GM10266 (cell line): ENCODE measurements around the gene L1CAM.

Experiments used
- DNase-seq: peaks from one replicate; pipeline ENCODE4 v3.0.0; 2012; ENCODE audit errors: extremely low spot score
- TF ChIP-seq, protein P1 (sequence below): IDR thresholded peaks from 2 replicates; pipeline ENCODE4 v1.5.1; 2012; ENCODE audit warnings: mild to moderate bottlenecking, low read depth; ENCODE audit not compliant: control insufficient read depth, insufficient read depth; ENCODE audit errors: missing control alignments

The L1CAM gene

DNA sequence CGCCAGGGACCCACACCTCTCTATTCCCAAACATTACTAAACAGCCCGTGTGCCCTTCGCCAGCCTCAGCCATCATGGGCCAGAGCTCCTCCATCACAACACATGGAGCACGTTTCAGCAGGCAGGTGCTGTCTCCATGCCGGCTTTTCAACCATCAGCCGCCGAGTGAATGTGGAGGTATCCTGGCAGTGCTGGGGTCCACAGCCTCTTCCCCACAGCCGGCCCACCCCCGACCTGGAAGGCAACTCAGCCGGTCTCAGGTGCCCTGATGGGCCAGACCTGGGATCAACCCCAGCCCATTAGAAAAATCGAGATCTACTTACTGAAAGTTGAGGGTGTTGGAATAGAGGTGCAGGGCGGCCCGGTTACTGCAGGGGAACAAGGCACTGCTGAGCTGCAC is 45.8 kb upstream of the L1CAM start:
- TF ChIP-seq, protein P1, sequence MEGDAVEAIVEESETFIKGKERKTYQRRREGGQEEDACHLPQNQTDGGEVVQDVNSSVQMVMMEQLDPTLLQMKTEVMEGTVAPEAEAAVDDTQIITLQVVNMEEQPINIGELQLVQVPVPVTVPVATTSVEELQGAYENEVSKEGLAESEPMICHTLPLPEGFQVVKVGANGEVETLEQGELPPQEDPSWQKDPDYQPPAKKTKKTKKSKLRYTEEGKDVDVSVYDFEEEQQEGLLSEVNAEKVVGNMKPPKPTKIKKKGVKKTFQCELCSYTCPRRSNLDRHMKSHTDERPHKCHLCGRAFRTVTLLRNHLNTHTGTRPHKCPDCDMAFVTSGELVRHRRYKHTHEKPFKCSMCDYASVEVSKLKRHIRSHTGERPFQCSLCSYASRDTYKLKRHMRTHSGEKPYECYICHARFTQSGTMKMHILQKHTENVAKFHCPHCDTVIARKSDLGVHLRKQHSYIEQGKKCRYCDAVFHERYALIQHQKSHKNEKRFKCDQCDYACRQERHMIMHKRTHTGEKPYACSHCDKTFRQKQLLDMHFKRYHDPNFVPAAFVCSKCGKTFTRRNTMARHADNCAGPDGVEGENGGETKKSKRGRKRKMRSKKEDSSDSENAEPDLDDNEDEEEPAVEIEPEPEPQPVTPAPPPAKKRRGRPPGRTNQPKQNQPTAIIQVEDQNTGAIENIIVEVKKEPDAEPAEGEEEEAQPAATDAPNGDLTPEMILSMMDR = no peak
- no peak for DNase-seq

DNA sequence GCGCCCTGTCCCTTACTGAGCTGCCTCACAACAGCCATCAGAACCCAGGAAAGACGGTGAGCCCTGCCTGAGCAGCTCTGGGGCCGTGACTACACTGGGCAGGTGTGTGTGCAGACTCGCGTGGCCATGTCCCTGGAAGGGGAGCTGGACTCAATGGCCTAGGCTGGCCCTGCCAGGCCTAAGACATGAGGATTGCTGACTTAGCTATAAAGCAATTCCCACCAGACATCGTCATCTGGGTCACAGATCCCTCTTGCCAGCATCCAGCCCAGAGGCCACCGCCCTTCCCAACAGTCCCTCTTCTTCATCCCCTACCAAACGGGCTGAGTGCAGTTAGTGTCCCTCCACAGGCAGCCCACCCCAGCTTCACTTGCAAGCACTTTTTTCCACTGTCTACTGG is 45.2 kb upstream of the L1CAM start:
- no peak for DNase-seq
- TF ChIP-seq, protein P1 = no peak

DNA sequence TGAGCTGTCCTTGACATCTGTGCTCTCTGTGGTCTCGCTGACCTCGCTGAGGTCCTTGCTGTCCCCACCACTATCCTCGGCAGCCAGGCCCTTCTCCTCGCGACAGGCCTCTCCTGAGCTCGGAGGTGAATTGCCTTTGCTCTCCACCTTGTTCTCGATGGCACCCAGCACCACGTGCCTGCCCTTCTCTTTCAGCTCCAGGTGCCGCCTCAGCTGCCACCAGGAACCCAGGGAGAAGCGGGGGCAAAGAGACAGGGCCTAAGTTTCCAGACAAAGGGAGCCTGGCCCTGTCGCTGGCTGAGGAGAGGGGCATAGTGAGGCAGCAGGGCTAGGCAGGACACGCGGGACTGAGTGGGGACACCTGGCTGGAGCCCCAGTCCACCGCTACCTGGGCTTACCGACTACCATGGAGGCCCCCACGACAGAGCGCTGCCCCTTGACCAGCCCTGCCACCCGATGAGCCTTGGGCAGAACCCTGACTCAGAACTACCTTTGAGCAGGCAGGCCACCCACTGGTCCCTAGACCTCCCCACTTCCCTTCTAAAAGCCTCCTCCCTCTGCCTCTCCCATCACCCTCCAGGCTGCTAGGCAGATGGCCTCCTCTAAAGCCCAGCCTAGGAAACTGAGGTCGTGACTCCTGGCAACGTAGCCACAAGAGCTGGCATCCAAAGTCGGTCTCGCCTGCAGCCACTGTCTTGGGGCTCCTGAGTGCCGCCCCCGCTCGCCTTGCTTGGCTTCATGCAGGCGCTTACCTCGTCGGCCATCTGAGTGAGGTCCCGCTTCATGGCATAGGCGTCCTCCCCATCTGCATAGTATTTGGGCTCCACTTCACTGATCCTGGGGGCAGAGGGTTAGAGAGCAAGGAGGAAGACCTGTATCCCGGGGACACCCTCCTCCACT is 44.3 kb upstream of the L1CAM start:
- TF ChIP-seq, protein P1 = no peak
- no peak for DNase-seq

DNA sequence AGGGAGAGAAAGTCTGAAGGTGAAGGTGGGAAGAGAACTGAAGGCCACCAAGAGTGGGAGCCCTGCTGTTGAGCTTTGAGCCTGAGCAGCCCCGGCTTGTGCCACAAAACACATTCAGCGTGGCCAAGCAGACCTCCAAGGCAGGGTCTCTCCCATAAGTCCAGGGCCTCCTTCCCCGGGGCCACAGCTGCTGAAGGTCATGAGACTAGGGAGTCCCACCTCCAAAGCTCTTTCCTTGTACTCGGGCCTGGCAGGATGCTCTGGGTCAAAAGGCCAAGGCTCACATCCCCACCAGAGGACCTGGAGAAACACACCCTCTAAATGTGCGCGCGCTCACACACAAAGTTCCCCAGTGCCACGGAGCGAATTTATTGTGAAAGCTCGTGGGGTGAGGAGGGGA is 43.6 kb upstream of the L1CAM start:
- TF ChIP-seq, protein P1 = no peak
- no peak for DNase-seq

DNA sequence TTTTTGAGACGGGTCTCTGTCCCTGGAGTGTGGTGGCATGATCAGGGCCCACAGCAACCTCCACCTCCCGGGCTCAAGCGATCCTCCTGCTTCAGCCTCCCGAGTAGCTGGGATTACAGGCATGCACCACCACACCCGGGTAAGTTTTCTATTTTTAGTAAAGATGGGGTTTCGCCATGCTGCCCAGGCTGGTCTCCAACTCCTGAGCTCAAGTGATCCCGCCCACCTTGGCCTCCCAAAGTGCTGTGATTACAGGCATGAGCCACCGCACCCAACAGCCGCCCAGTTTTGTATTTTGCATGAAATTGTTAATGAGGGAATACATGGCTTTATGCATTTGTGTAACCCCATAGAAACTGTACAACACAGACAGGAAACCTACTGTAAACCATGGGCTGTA is 42.9 kb upstream of the L1CAM start:
- DNase-seq = no peak
- TF ChIP-seq, protein P1 = no peak

DNA sequence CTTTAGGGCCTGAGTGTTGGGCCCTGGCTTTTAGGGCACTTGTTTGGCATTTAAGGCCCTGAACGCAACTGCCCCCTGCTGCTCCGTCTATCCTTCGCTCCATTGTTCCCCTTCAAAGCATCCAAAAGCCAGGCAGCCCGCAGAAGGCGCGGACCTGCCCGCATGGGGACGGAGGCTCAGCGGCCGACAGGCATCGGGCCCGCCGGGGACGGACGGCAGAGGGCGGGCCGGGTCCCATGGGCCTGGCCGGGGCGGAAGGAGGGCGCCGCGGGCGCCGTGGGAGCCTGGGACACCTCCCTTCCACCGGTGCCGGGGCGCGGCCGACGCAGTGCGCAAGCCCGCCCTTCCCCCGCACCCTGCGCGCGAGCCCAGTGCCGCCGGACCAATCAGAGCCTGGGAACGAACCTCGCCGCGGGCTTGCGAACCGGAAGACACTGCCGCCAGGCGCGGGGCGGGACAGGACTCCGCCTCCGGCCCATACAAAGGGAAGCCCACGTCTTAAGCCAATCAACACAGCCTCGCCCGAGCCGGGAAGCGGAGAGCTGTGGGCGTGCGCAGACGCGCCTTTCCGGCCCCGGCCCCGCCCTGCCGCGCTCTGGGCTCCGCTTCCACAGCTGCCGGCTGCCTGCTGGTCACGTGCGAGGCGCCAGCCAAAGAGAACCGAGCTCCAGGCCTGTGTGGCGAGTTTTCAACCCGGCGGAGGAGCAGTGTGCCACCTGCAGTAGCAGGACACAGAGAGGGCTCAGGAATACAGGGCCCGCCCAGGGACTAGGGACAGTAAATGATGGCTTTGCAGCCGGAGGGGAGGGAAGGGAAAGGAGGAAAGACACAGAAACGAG is 42.2 kb upstream of the L1CAM start:
- TF ChIP-seq, protein P1 = peak; percentile 14
- peak; percentile 94 for DNase-seq

DNA sequence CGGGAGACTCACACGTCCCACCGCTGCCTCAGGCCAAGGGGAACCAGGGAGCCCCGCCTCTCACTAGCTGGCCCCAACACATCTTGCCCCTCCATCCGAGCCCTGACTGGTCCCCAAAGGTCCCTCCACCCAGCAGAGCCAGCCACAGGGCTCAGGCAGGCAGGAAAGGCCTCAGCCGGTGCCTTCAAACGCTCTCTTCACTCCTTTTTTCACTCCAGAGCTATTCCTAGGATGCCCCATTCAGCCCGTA is 41.6 kb upstream of the L1CAM start:
- TF ChIP-seq, protein P1 = no peak
- DNase-seq = no peak
